Fibroblast of lung (primary cell): Measurements from ENCODE around the gene DDB1. TPM values are rescaled to one million over a fixed set of nuclear protein-coding genes. Genes with fewer than 3 reads are reported as not detected.

Source experiments
- DNase-seq, 2 donors: peaks; one replicate each; pipeline versions ENCODE4 v3.0.0 to v3.0.0-alpha.2; 2010; ENCODE audit warnings: low read depth in 2 of 2
- H2AFZ ChIP-seq: 2 replicates; pipeline ENCODE4 v1.5.1; 2012; ENCODE audit warnings: low read length, control low read depth, inconsistent platforms
- H3K27ac ChIP-seq: 2 replicates; pipeline ENCODE4 v1.5.1; 2011; ENCODE audit warnings: low read length, control low read depth; ENCODE audit not compliant: insufficient read depth
- H3K27me3 ChIP-seq: 2 replicates; pipeline ENCODE4 v1.5.1; 2011; ENCODE audit warnings: mild to moderate bottlenecking, low read length; ENCODE audit not compliant: control insufficient read depth, insufficient read depth
- H3K36me3 ChIP-seq: 2 replicates; pipeline ENCODE4 v1.5.1; 2011; ENCODE audit warnings: low read length; ENCODE audit not compliant: control insufficient read depth, insufficient read depth
- H3K4me1 ChIP-seq: 2 replicates; pipeline ENCODE4 v1.5.1; 2011; ENCODE audit warnings: low read length; ENCODE audit not compliant: control insufficient read depth, insufficient read depth; ENCODE audit errors: extremely low read depth
- H3K4me2 ChIP-seq: 2 replicates; pipeline ENCODE4 v1.5.1; 2011; ENCODE audit warnings: low read length, control low read depth; ENCODE audit not compliant: insufficient read depth; ENCODE audit errors: extremely low read depth
- H3K4me3 ChIP-seq, 4 experiments: fragments of 200-600 bp in 1 of 4; sonication (generic) in 1 of 4; replicated peaks in 1 of 4; 2 replicates each; pipeline ENCODE4 v1.5.1; 2011 to 2016; ENCODE audit warnings: low read length in 4 of 4, low read depth in 3 of 4, mild to moderate bottlenecking in 3 of 4, control low read depth in 2 of 4, inconsistent platforms in 1 of 4, mixed read lengths in 1 of 4; ENCODE audit not compliant: insufficient read depth in 1 of 4; ENCODE audit errors: control extremely low read depth in 1 of 4
- H3K79me2 ChIP-seq: 2 replicates; pipeline ENCODE4 v1.5.1; 2012; ENCODE audit warnings: mild to moderate bottlenecking, low read length, inconsistent platforms; ENCODE audit not compliant: control insufficient read depth, insufficient read depth
- H3K9ac ChIP-seq: 2 replicates; pipeline ENCODE4 v1.5.1; 2011; ENCODE audit warnings: mild to moderate bottlenecking, low read length, control low read depth; ENCODE audit not compliant: insufficient read depth
- H3K9me3 ChIP-seq: 2 replicates; pipeline ENCODE4 v1.5.1; 2012; ENCODE audit warnings: low read depth, low read length; ENCODE audit not compliant: control insufficient read depth, insufficient read depth
- H4K20me1 ChIP-seq: 2 replicates; pipeline ENCODE4 v1.5.1; 2011; ENCODE audit warnings: low read length; ENCODE audit not compliant: control insufficient read depth, insufficient read depth; ENCODE audit errors: extremely low read depth
- CTCF ChIP-seq, 2 donors: IDR thresholded peaks in 1 of 2; conservative IDR thresholded peaks in 1 of 2; 1 replicate in 1 of 2; 2 replicates in 1 of 2; pipeline ENCODE4 v1.5.1; 2011 to 2012; ENCODE audit warnings: low read length in 2 of 2, control low read depth in 1 of 2, inconsistent platforms in 1 of 2, low read depth in 1 of 2, mild to moderate bottlenecking in 1 of 2
- EZH2 ChIP-seq: IDR thresholded peaks from 2 replicates; pipeline ENCODE4 v1.5.1; 2012; ENCODE audit warnings: low read length, control low read depth, mild to moderate bottlenecking; ENCODE audit errors: missing control alignments
- polyA plus RNA-seq, 2 donors: library from polyadenylated mRNA; depleted of rRNA in 1 of 2; stranded (reverse) in 1 of 2; unstranded in 1 of 2; fragments of >200 nt; gene quantifications; 2 replicates each; pipeline ENCODE4 v1.2.1, GENCODE V29; 2011 to 2012; ENCODE audit warnings: missing spikeins in 1 of 2
- total RNA-seq: library from RNA; depleted of rRNA; stranded (reverse); fragments of >200 nt; gene quantifications from 2 replicates; pipeline ENCODE4 v1.2.1, GENCODE V29; 2014

Gene DDB1
- total and polyA plus RNA-seq, 2 donors (not counting 1 experiment from before 2014, with no cell fraction given), result 282 to 298 TPM

GRCh38 chr11:61302550-61302949 is 30.4 kb downstream of the DDB1 start:
- Histone ChIP-seq H3K27me3 (no peaks in the 10 kb centered on the region), H3K79me2 (no peaks in the 10 kb centered on the region), H3K4me2 (no peak overlapping the region), H4K20me1 (no peaks in the 10 kb centered on the region), H3K9ac (no peak overlapping the region), H3K4me3 (no peak overlapping the region), H3K4me1 (peaks cover 12% of the 10 kb centered on the region), H2AFZ (no peak overlapping the region), H3K36me3 (peaks cover 25% of the 10 kb centered on the region), H3K27ac (no peak overlapping the region), H3K9me3 (no peaks in the 10 kb centered on the region)
- DNase-seq, result no peak
- no peak for TF ChIP-seq EZH2
- no peak for TF ChIP-seq CTCF (conservative IDR thresholded peaks at IDR 0.05 in 1 of 2, IDR thresholded peaks at IDR 0.05 in 1 of 2; ENCODE audit: low read depth in 1 of 2, low read length in 2 of 2)

- peak in 1 of 2 donors; percentile 36 for DNase-seq
- Histone ChIP-seq H3K9ac (no peak overlapping the region), H3K36me3 (peaks cover 24% of the 10 kb centered on the region)
Observed at GRCh38 chr11:61298663-61299244, 34.2 kb downstream of the DDB1 start.

GRCh38 chr11:61297746-61298145 is 35.2 kb downstream of the DDB1 start:
- Histone ChIP-seq H3K27ac (peak overlapping the region; percentile 26), H3K9me3 (no peaks in the 10 kb centered on the region), H3K4me3 (no peak overlapping the region), H3K27me3 (no peaks in the 10 kb centered on the region), H3K4me2 (peak overlapping the region; percentile 7), H3K4me1 (peaks cover 30% of the 10 kb centered on the region), H2AFZ (no peak overlapping the region), H3K9ac (no peak overlapping the region), H3K36me3 (peaks cover 19% of the 10 kb centered on the region), H4K20me1 (no peaks in the 10 kb centered on the region), H3K79me2 (no peaks in the 10 kb centered on the region)
- TF ChIP-seq CTCF (conservative IDR thresholded peaks at IDR 0.05 in 1 of 2, IDR thresholded peaks at IDR 0.05 in 1 of 2; ENCODE audit: low read depth in 1 of 2, low read length in 2 of 2), result no peak
- no peak for TF ChIP-seq EZH2
- DNase-seq, result peak; percentile 88 to 99

More at GRCh38 chr11:61298663-61299244, 34.2 kb downstream of the DDB1 start:
- TF ChIP-seq EZH2 (no peak), CTCF (conservative IDR thresholded peaks at IDR 0.05 in 1 of 2, IDR thresholded peaks at IDR 0.05 in 1 of 2; ENCODE audit: low read depth in 1 of 2, low read length in 2 of 2) (no peak)
- no peaks in the 10 kb centered on the region for H4K20me1 ChIP-seq
- H3K27ac ChIP-seq, result peak overlapping the region; percentile 36
- no peaks in the 10 kb centered on the region for H3K27me3 ChIP-seq
- H3K79me2 ChIP-seq, result no peaks in the 10 kb centered on the region
- H3K4me1 ChIP-seq, result peaks cover 30% of the 10 kb centered on the region
- H3K9me3 ChIP-seq, result no peaks in the 10 kb centered on the region
- no peak overlapping the region for H3K4me3 ChIP-seq
- H2AFZ ChIP-seq, result no peak overlapping the region
- H3K4me2 ChIP-seq, result peak overlapping the region; percentile 9
